Midbrain (tissue), 1 donor: Measurements from ENCODE around the gene C21orf58.
"Not testable (repeated sequence)": the region's sequence is repeated elsewhere in the genome, so short reads cannot be mapped to it uniquely, and the experiment has no call there.

Experiments
- DNase-seq: peaks from one replicate; lab custom pipeline; 2025; lab: John Stamatoyannopoulos, UW

The C21orf58 gene

DNA sequence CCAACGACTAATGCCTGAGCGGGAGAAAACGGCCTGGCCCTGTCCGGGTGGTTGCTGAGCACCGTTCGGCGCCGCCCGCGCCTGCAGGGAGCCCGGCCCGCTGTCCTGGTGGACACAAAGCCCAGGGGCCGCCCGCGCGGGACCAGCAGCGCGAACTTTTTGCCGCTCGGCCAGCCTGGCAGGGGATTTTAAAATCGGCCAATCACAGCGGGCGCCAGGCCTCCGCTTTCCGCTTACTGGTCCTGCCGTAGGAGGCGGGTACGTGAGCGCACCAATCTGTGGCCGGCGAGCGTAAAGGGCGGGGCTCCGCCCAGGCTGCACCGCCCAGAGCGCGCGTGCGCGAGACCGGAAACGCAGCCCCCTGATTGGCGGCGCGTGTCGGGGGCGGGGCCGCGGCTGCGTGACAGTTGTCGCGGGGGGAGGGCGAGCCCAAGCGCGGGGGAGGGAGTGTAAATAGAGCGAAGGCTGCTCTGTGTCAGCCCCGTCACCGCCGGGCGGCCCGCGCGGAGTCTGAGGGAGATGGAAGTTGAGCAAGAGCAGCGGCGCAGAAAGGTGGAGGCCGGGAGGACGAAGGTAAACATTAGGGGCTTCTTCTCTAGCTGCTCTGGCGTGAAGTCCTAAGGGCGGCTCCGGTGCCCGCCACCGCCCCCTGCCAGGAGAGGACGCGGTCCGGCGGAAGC lies at the start of gene C21orf58, which contains the start of gene PCNT:
Gene C21orf58, minus strand, starts transcription at position 161 of the 680 bp plus-strand sequence. CDS start 1,132 bp downstream, outside the sequence.
Gene PCNT, plus strand, starts transcription at position 447 of the 680 bp plus-strand sequence. Its CDS starts 73 bp downstream, at position 520.
- peak; percentile 98 for DNase-seq

DNA sequence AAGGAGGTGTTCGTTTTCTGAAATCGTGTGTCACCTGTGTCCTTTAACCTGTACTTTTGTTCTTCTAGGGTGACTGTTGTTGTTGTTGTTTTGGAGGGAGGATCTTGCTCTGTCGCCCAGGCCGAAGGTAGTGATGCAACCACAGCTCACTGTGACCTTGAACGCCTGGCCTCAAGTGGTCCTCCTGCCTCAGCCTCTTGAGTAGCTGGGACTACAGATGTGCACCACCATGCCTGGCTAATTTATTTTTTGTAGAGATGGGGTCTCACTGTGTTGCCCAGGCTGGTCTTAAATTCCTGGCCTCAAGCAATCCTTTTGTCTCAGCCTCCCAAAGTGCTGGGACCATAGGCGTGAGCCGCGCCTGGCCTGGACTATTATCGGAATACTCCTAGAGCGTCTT lies 49.3 kb upstream of the C21orf58 start:
- DNase-seq: not testable (repeated sequence)

DNA sequence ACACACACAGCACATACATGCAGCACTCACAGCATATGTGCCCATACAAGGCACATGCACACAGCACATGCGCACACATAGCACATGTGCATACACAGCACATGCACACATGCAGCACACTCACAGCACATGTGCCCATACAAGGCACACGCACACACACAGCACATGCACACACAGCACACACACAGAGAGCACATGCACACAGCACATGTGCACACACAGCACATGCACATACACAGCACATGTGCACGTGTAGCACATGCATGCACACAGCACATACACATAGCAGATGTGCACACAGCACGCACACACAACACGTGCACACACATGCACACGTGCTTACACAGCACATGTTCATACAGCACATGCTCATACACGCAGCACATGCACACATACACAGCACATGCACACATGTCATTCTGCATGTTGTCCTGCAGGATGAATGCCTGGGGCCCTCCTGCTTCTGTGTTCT lies 48.4 kb upstream of the C21orf58 start:
- DNase-seq: no peak

GRCh38 chr21:46371204-46372013 lies 47.7 kb upstream of the C21orf58 start:
- no peak for DNase-seq

DNA sequence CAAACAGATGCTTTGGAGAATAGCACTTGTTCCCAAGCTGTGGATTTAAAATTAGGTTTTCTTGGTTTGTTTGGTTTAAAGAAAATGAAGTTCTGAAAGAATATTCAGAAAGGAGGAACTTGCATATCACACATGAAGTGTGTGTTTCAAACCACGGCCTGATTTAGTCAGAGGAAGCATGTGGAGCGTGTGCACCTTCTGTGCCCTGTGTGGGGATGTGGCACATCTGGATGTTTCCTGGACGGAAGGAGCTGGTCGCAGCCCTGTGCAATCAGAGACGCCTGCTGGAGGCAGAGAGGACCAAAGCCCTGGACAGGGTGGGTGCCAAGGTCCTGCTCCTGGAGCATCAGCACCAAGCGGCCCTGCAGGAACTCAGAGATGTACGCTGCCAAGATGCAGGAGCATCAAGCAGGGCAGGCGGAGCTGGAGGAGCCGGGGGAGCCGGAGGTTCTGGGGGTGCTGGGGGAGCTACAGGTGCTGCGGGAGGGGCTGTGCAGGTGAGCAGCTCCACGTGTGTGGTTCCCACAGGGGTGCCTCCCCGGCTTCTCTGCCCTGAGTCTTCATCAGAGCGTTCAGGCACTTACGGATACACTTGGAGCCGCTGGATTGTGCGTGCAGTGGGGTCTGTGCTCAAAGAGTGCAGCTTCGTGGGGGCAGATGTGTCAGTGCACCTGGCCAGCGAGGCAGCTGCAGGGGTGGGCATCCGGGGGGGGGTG lies 46.0 kb upstream of the C21orf58 start:
- no peak for DNase-seq

DNA sequence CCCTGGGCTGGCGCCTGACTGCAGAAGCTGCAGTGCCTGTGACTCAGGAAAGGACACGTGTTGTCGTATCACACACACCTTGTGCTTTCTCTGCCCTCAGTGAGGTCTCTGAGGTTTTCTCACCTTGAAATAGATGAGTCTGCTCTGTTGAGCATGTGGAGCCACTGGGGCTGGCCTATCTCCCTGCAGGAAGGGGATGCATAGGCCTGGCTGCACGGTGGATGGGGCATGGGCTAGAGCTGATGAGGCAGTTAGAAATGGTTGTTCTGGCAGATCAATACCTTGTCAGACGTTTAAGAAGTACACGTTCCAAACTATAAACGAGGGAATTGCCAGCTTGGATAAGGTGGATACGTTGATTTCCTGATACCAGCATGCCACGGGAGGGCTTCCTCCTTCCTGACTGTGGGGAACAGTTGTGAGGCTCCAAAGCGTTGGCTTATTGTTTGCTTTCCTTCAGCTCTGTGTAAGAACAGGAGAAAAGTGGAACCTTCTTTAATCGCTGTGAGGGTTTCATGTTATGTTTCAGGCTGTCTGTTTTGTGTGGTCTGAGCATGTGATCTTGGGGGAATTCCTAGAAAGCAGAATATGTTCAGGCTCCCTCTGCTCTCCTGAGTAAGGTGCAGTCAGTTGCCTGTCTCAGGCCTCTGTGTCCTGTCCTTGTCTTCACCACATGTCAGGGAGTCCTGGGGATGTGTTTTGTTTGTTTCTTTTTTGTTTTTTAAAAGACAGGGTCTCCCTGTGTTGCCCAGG lies 45.0 kb upstream of the C21orf58 start:
- no peak for DNase-seq

DNA sequence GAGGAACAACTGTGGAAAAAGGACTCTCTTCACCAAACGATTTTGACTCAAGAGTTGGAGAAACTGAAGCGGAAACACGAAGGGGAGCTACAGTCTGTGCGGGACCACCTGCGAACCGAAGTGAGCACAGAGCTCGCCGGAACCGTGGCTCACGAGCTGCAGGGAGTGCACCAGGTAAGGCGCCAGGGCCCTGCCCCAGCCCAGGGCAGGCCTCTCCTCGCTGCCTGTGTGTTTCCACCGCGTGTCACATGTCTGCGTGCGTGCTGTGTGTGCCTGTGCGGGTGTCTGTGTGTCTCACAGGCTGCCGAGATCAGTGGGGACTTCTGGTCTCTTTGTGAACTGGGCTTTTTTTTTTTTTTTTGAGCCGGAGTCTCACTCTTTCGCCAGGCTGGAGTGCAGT lies 43.3 kb upstream of the C21orf58 start:
- no peak for DNase-seq

GRCh38 chr21:46366561-46366960 lies 42.9 kb upstream of the C21orf58 start:
- no peak for DNase-seq

- DNase-seq: no peak
Measured at GRCh38 chr21:46366091-46366490, 42.4 kb upstream of the C21orf58 start.

GRCh38 chr21:46363698-46364097 lies 40.0 kb upstream of the C21orf58 start:
- no peak for DNase-seq

DNA sequence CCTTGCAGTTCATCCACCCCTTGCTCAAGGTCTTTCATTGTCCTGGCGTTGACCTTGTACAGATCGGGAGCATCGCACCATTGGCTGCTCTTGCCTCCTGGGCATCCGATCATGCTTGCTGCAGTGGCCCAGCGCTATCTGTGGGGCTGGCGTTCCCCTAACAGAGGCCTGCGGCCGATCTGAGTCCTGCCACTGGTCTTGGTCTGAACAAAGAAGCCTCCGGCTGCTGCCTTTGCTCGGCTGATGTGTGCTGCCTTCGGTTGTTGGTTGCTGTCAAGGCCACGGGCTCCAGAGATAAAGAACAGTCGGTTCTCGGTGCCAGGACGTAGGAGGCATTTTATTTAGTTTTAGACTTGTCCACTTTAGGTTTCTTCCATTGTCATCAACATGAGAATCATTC lies 39.3 kb upstream of the C21orf58 start:
- no peak for DNase-seq

GRCh38 chr21:46361935-46362334 lies 38.3 kb upstream of the C21orf58 start:
- no peak for DNase-seq

DNA sequence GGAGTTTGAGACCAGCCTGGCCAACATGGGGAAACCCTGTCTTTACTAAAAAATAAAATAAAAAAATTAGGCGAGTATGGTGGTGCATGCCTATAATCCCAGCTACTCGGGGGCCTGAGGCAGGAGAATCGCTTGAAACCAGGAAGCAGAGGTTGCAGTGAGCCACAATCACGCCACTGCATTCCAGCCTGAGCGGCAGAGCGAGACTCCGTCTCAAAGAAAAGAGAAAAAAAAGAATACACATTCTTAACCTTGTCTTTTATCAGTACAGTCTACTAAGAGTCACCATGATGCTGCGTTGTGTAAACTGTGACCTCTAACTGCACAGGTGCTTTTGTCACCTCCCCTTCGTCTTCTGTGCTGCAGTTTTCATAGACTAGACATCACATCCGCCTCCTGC lies 37.5 kb upstream of the C21orf58 start:
- DNase-seq: no peak

DNA sequence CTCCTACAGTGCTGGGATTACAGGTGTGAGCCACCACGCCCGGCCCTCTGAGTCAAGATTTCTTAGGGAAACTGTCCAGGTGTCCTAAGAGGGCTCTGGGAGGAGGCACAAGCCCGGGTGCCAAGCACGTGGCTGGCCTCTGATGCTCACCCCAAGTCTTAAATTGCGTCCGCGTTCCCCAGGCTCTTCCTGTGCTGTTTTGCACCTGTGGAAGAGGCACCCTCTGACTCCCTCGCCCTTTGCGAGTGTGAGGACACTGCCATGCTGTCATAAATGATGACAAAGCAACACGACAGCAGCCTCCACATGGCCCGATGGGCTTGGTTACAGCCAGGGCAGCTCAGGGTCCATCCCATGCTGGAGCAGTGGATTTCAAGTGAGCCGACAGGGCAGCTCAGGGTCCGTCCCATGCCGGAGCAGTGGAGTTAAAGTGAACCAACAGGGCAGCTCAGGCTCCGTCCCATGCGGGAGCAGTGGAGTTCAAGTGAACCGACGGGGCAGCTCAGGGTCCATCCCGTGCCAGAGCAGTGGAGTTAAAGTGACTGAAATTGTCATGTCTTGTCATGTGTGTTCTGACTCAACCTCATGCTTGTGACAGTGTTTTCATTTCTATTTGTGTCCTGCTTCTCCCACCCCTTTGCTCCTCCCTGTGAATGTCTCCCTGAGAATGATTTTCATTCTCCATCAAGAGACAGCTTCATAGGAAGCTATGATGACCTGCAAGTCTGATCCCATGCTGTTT lies 34.2 kb upstream of the C21orf58 start:
- DNase-seq: no peak

- DNase-seq: no peak
Measured at GRCh38 chr21:46357335-46357604, 33.6 kb upstream of the C21orf58 start.

- no peak for DNase-seq
Measured at GRCh38 chr21:46356494-46357334, 33.0 kb upstream of the C21orf58 start.

DNA sequence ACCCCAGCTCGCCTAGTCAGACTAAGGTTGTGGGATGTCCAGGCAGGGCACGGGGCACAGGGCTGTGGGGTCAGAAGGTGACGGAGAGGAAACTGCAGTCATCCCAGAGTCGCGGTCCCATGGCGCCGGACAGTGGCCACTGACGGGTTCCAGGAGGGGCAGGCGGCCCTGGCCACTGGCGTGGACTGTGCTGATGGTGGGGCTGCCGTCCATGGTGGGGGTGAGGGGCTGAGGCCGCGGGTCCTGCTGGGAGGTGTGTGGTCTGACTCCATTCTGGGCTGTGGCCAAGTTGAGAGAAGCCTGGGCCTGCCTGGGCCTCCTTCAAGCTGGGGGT lies 32.3 kb upstream of the C21orf58 start:
- DNase-seq: no peak

GRCh38 chr21:46355161-46356004 lies 31.7 kb upstream of the C21orf58 start:
- DNase-seq: no peak

- DNase-seq: no peak
Measured at GRCh38 chr21:46354518-46354917, 30.8 kb upstream of the C21orf58 start.

- no peak for DNase-seq
Measured at GRCh38 chr21:46354046-46354445, 30.4 kb upstream of the C21orf58 start.
